Neural progenitor cell (in vitro differentiated cells): ENCODE results near the gene SEL1L3. TPM values are rescaled to one million over a fixed set of nuclear protein-coding genes. Genes with fewer than 3 reads are reported as not detected.

Experiments
- DNase-seq: peaks from one replicate; pipeline ENCODE4 v3.0.0-alpha.2; 2016; ENCODE audit warnings: low spot score
- H2AFZ ChIP-seq: fragments of 200-600 bp; sonication (generic); replicated peaks from 2 replicates; pipeline ENCODE4 v1.6.1; 2016; ENCODE audit warnings: antibody characterized with exemption
- H3F3A ChIP-seq: fragments of 200-600 bp; sonication (generic); 2 replicates; pipeline ENCODE4 v1.6.1; 2016; ENCODE audit warnings: antibody characterized with exemption, low read depth
- H3K27ac ChIP-seq: fragments of 200-600 bp; sonication (generic); 2 replicates; pipeline ENCODE4 v1.5.1; 2016; ENCODE audit warnings: mild to moderate bottlenecking
- H3K27me3 ChIP-seq: fragments of 200-600 bp; sonication (generic); 2 replicates; pipeline ENCODE4 v1.6.1; 2016; ENCODE audit warnings: mild to moderate bottlenecking, moderate library complexity
- H3K36me3 ChIP-seq: fragments of 200-600 bp; sonication (generic); 2 replicates; pipeline ENCODE4 v1.5.1; 2016
- H3K4me1 ChIP-seq: fragments of 200-600 bp; sonication (generic); 2 replicates; pipeline ENCODE4 v1.6.1; 2016; ENCODE audit warnings: mixed run types
- H3K4me2 ChIP-seq: fragments of 200-600 bp; sonication (generic); 2 replicates; pipeline ENCODE4 v1.6.1; 2016
- H3K4me3 ChIP-seq: fragments of 200-600 bp; sonication (generic); 2 replicates; pipeline ENCODE4 v1.5.1; 2016
- H3K79me2 ChIP-seq: fragments of 200-600 bp; sonication (generic); 2 replicates; pipeline ENCODE4 v1.6.1; 2016; ENCODE audit warnings: low read depth
- H3K9ac ChIP-seq: fragments of 200-600 bp; sonication (generic); 2 replicates; pipeline ENCODE4 v1.6.1; 2016
- H3K9me3 ChIP-seq: fragments of 200-600 bp; sonication (generic); 2 replicates; pipeline ENCODE4 v1.5.1; 2016; ENCODE audit warnings: low read depth
- H4K20me1 ChIP-seq: fragments of 200-600 bp; sonication (generic); 2 replicates; pipeline ENCODE4 v1.6.1; 2016; ENCODE audit warnings: low read depth
- H3K27ac Mint-ChIP-seq: 3 replicates; pipeline ENCODE4 v1.8.0; 2021; ENCODE audit warnings: mixed read lengths
- H3K27me3 Mint-ChIP-seq: 2 replicates; pipeline ENCODE4 v1.8.0; 2022; ENCODE audit warnings: low read depth, mild to moderate bottlenecking, inconsistent platforms, moderate library complexity, mixed read lengths; ENCODE audit not compliant: insufficient read depth
- H3K36me3 Mint-ChIP-seq: 3 replicates; pipeline ENCODE4 v1.8.0; 2021; ENCODE audit warnings: mixed read lengths
- H3K4me1 Mint-ChIP-seq: 3 replicates; pipeline ENCODE4 v1.8.0; 2021; ENCODE audit warnings: mixed read lengths
- H3K4me3 Mint-ChIP-seq: 3 replicates; pipeline ENCODE4 v1.8.0; 2021; ENCODE audit warnings: mild to moderate bottlenecking, moderate library complexity, mixed read lengths
- H3K9me3 Mint-ChIP-seq: 3 replicates; pipeline ENCODE4 v1.8.0; 2020; ENCODE audit warnings: mixed read lengths
- CTCF ChIP-seq: fragments of 200-600 bp; sonication (generic); IDR thresholded peaks from 2 replicates; pipeline ENCODE4 v1.5.1; 2017; ENCODE audit warnings: antibody characterized with exemption, mild to moderate bottlenecking
- EZH2 ChIP-seq: fragments of 200-600 bp; sonication (generic); IDR thresholded peaks from 2 replicates; pipeline ENCODE4 v1.6.1; 2017; ENCODE audit warnings: antibody characterized with exemption, mild to moderate bottlenecking, moderate library complexity
- EZH2phosphoT487 ChIP-seq: fragments of 200-600 bp; sonication (generic); IDR thresholded peaks from 2 replicates; pipeline ENCODE4 v1.6.1; 2017; ENCODE audit warnings: antibody characterized with exemption
- total RNA-seq: library from RNA; depleted of rRNA; stranded (reverse); fragments of >200 nt; gene quantifications from 2 replicates; pipeline ENCODE4 v1.2.3, GENCODE V29; 2015; ENCODE audit warnings: low replicate concordance

The SEL1L3 gene
- total RNA-seq, 1 donor from 2014 or later = 87.2 TPM

- TF ChIP-seq CTCF = no peak
- no peak for TF ChIP-seq EZH2
- no peak for TF ChIP-seq EZH2phosphoT487
- Histone ChIP-seq H2AFZ (no peak overlapping the region), H3K27ac (no peak overlapping the region), H3K4me3 (no peak overlapping the region), H3K9me3 (no peaks in the 10 kb centered on the region), H3K4me2 (peak overlapping the region; percentile 48), H3K27me3 (no peaks in the 10 kb centered on the region), H3K4me1 (peaks cover 10% of the 10 kb centered on the region), H3K9ac (no peak overlapping the region), H3K79me2 (no peaks in the 10 kb centered on the region), H4K20me1 (no peaks in the 10 kb centered on the region), H3F3A (no peaks in the 10 kb centered on the region), H3K36me3 (no peaks in the 10 kb centered on the region)
- Mint-ChIP-seq H3K27ac (peak overlapping the region; percentile 81), H3K36me3 (peaks cover 7% of the 10 kb centered on the region), H3K27me3 (peaks cover 9% of the 10 kb centered on the region), H3K4me3 (no peak overlapping the region), H3K9me3 (no peaks in the 10 kb centered on the region), H3K4me1 (peaks cover 21% of the 10 kb centered on the region)
- DNase-seq = no peak
Measured at GRCh38 chr4:25814301-25815136, 48.3 kb downstream of the SEL1L3 start.

- no peaks in the 10 kb centered on the region for H3K9me3 Mint-ChIP-seq
- Histone ChIP-seq H3K4me1 (peaks cover 10% of the 10 kb centered on the region), H2AFZ (no peak overlapping the region), H3K79me2 (no peaks in the 10 kb centered on the region), H4K20me1 (no peaks in the 10 kb centered on the region), H3K27ac (peak overlapping the region; percentile 30), H3K4me2 (peak overlapping the region; percentile 48), H3F3A (no peaks in the 10 kb centered on the region), H3K36me3 (no peaks in the 10 kb centered on the region), H3K27me3 (no peaks in the 10 kb centered on the region), H3K4me3 (no peak overlapping the region), H3K9ac (no peak overlapping the region), H3K9me3 (no peaks in the 10 kb centered on the region)
- DNase-seq = peak; percentile 38
- peaks cover 21% of the 10 kb centered on the region for H3K4me1 Mint-ChIP-seq
- peaks cover 9% of the 10 kb centered on the region for H3K27me3 Mint-ChIP-seq
- H3K36me3 Mint-ChIP-seq = peaks cover under 1% of the 10 kb centered on the region
- no peak for TF ChIP-seq CTCF
- TF ChIP-seq EZH2 = no peak
- no peak for TF ChIP-seq EZH2phosphoT487
- H3K27ac Mint-ChIP-seq = peak overlapping the region; percentile 87
- H3K4me3 Mint-ChIP-seq = no peak overlapping the region
Measured at GRCh38 chr4:25813448-25814106, 49.2 kb downstream of the SEL1L3 start.

GRCh38 chr4:25811841-25812240 is 50.9 kb downstream of the SEL1L3 start:
- peaks cover 7% of the 10 kb centered on the region for H3F3A ChIP-seq
- H3K36me3 ChIP-seq = no peaks in the 10 kb centered on the region
- no peak overlapping the region for H3K27ac ChIP-seq
- H3K9me3 ChIP-seq = no peaks in the 10 kb centered on the region
- no peak overlapping the region for H3K4me3 Mint-ChIP-seq
- no peaks in the 10 kb centered on the region for H4K20me1 ChIP-seq
- H3K4me2 ChIP-seq = no peak overlapping the region
- peaks cover 24% of the 10 kb centered on the region for H3K4me1 ChIP-seq
- H3K27me3 Mint-ChIP-seq = peaks cover 13% of the 10 kb centered on the region
- no peak overlapping the region for H3K27ac Mint-ChIP-seq
- no peaks in the 10 kb centered on the region for H3K79me2 ChIP-seq
- no peak overlapping the region for H2AFZ ChIP-seq
- no peaks in the 10 kb centered on the region for H3K27me3 ChIP-seq
- TF ChIP-seq CTCF = no peak
- no peak overlapping the region for H3K9ac ChIP-seq
- no peaks in the 10 kb centered on the region for H3K9me3 Mint-ChIP-seq
- H3K4me1 Mint-ChIP-seq = peaks cover 21% of the 10 kb centered on the region
- H3K36me3 Mint-ChIP-seq = no peaks in the 10 kb centered on the region
- DNase-seq = no peak
- H3K4me3 ChIP-seq = no peak overlapping the region
